HEK293 (cell line): ENCODE measurements around the gene ZNF529.
A peak's percentile ranks its signal among the peaks of the same experiment; 100 is the strongest.

Source experiments
- CTCF ChIA-PET: fragments of 350-600 bp; formaldehyde crosslinking; extraction: SDS; loops from one replicate; lab custom pipeline; 2021; ENCODE audit warnings: antibody characterized with exemption; lab: Yijun Ruan, JAX
- POLR2A ChIA-PET: fragments of 300-600 bp; formaldehyde crosslinking; extraction: SDS; loops from one replicate; lab custom pipeline; 2020; ENCODE audit warnings: antibody characterized with exemption, inconsistent platforms; lab: Yijun Ruan, JAX
- H3K27ac ChIP-seq: fragments of 200-500 bp; sonication (Bioruptor generic); 2 replicates; pipeline ENCODE4 v1.5.1; 2014; ENCODE audit warnings: low read depth, low read length, control low read depth, inconsistent platforms; ENCODE audit errors: extremely low read depth
- H3K36me3 ChIP-seq, 2 experiments: fragments of 200-500 bp in 1 of 2; sonication (Bioruptor generic) in 1 of 2; 1 replicate in 1 of 2; 2 replicates in 1 of 2; pipeline ENCODE4 v1.5.1; 2014 to 2017; ENCODE audit warnings: inconsistent platforms in 2 of 2, low read length in 2 of 2; ENCODE audit not compliant: control insufficient read depth in 2 of 2, insufficient read depth in 1 of 2
- H3K4me1 ChIP-seq: fragments of 200-500 bp; sonication (Bioruptor generic); 2 replicates; pipeline ENCODE4 v1.5.1; 2014; ENCODE audit warnings: mild to moderate bottlenecking, low read length, inconsistent platforms; ENCODE audit not compliant: control insufficient read depth, insufficient read depth
- H3K4me3 ChIP-seq: 2 replicates; pipeline ENCODE4 v1.5.1; 2011; ENCODE audit warnings: low read depth, mild to moderate bottlenecking, control low read depth, low read length, moderate library complexity
- H3K9me3 ChIP-seq: fragments of 200-500 bp; sonication (Bioruptor generic); 2 replicates; pipeline ENCODE4 v1.5.1; 2014; ENCODE audit warnings: low read depth, low read length, inconsistent platforms; ENCODE audit not compliant: control insufficient read depth, insufficient read depth
- ATF2 ChIP-seq: fragments of 450-650 bp; formaldehyde crosslinking; IDR thresholded peaks from 2 replicates; pipeline ENCODE4 v1.5.1; 2016; ENCODE audit warnings: missing biosample characterization, missing genetic modification characterization, low read depth
- REST ChIP-seq: fragments of 450-650 bp; formaldehyde crosslinking; IDR thresholded peaks from 2 replicates; pipeline ENCODE4 v1.5.1; 2016; ENCODE audit warnings: missing biosample characterization, missing genetic modification characterization
- SALL2 ChIP-seq: fragments of 450-650 bp; formaldehyde crosslinking; IDR thresholded peaks from 2 replicates; pipeline ENCODE4 v1.5.0; 2017; ENCODE audit warnings: missing biosample characterization, mild to moderate bottlenecking, missing genetic modification characterization, borderline replicate concordance
- SP2 ChIP-seq: fragments of 450-650 bp; formaldehyde crosslinking; IDR thresholded peaks from 2 replicates; pipeline ENCODE4 v1.5.1; 2016; ENCODE audit warnings: missing biosample characterization, missing genetic modification characterization
- TCF7L2 ChIP-seq: IDR thresholded peaks from 2 replicates; pipeline ENCODE4 v1.6.1; 2011; ENCODE audit warnings: low read depth, mild to moderate bottlenecking, inconsistent platforms, low read length, moderate library complexity, borderline replicate concordance
- ZBTB11 ChIP-seq: fragments of 450-650 bp; formaldehyde crosslinking; conservative IDR thresholded peaks from 2 replicates; pipeline ENCODE4 v1.5.1; 2016; ENCODE audit warnings: low read depth, missing biosample characterization, missing genetic modification characterization
- ZNF112 ChIP-seq: fragments of 450-650 bp; formaldehyde crosslinking; IDR thresholded peaks from 2 replicates; pipeline ENCODE4 v1.5.0; 2017; ENCODE audit warnings: missing biosample characterization, missing genetic modification characterization
- ZNF121 ChIP-seq: fragments of 450-650 bp; formaldehyde crosslinking; IDR thresholded peaks from 2 replicates; pipeline ENCODE4 v1.5.1; 2016; ENCODE audit warnings: missing biosample characterization, missing genetic modification characterization
- ZNF146 ChIP-seq: fragments of 450-650 bp; formaldehyde crosslinking; IDR thresholded peaks from 2 replicates; pipeline ENCODE4 v1.5.1; 2016; ENCODE audit warnings: missing biosample characterization, missing genetic modification characterization
- ZNF19 ChIP-seq: fragments of 450-650 bp; formaldehyde crosslinking; IDR thresholded peaks from 2 replicates; pipeline ENCODE4; 2016; ENCODE audit warnings: missing biosample characterization, missing genetic modification characterization, low read depth
- ZNF202 ChIP-seq: fragments of 450-650 bp; formaldehyde crosslinking; IDR thresholded peaks from 2 replicates; pipeline ENCODE4 v1.5.1; 2016; ENCODE audit warnings: missing biosample characterization, missing genetic modification characterization, borderline replicate concordance
- ZNF26 ChIP-seq: fragments of 450-650 bp; formaldehyde crosslinking; IDR thresholded peaks from 2 replicates; pipeline ENCODE4 v1.5.1; 2016; ENCODE audit warnings: missing biosample characterization, missing genetic modification characterization
- ZNF274 ChIP-seq, 2 experiments: fragments of 200-500 bp in 1 of 2; fragments of 450-650 bp in 1 of 2; sonication (Bioruptor generic) in 1 of 2; formaldehyde crosslinking in 1 of 2; IDR thresholded peaks; 2 replicates each; pipeline versions ENCODE4 v1.5.1 to v1.6.1; 2014 to 2016; ENCODE audit warnings: borderline replicate concordance in 1 of 2, inconsistent platforms in 1 of 2, low read length in 1 of 2, missing biosample characterization in 1 of 2, missing genetic modification characterization in 1 of 2
- ZNF394 ChIP-seq: fragments of 450-650 bp; formaldehyde crosslinking; IDR thresholded peaks from 2 replicates; pipeline ENCODE4 v1.5.1; 2016; ENCODE audit warnings: missing biosample characterization, missing genetic modification characterization, mild to moderate bottlenecking, moderate library complexity, borderline replicate concordance
- ZNF555 ChIP-seq: fragments of 450-650 bp; formaldehyde crosslinking; conservative IDR thresholded peaks from 2 replicates; pipeline ENCODE4 v1.5.1; 2017; ENCODE audit warnings: missing biosample characterization, mild to moderate bottlenecking, missing genetic modification characterization, inconsistent platforms
- ZNF701 ChIP-seq: fragments of 450-650 bp; formaldehyde crosslinking; IDR thresholded peaks from 2 replicates; pipeline ENCODE4 v1.5.1; 2016; ENCODE audit warnings: missing biosample characterization, missing genetic modification characterization
- ZNF76 ChIP-seq: fragments of 450-650 bp; formaldehyde crosslinking; IDR thresholded peaks from 2 replicates; pipeline ENCODE4; 2016; ENCODE audit warnings: low read depth, missing biosample characterization, missing genetic modification characterization, borderline replicate concordance
- ZNF776 ChIP-seq: fragments of 450-650 bp; formaldehyde crosslinking; IDR thresholded peaks from 2 replicates; pipeline ENCODE4 v1.5.0; 2017; ENCODE audit warnings: missing biosample characterization, missing genetic modification characterization, borderline replicate concordance
- ZNF791 ChIP-seq: fragments of 450-650 bp; formaldehyde crosslinking; IDR thresholded peaks from 2 replicates; pipeline ENCODE4 v1.5.1; 2016; ENCODE audit warnings: missing biosample characterization, missing genetic modification characterization
- TF ChIP-seq, protein P1 (sequence below): fragments of 450-650 bp; formaldehyde crosslinking; IDR thresholded peaks from 2 replicates; pipeline ENCODE4 v1.5.1; 2016; ENCODE audit warnings: missing biosample characterization, missing genetic modification characterization
- TF ChIP-seq, protein P2 (sequence below): fragments of 450-650 bp; formaldehyde crosslinking; optimal IDR thresholded peaks from 2 replicates; pipeline ENCODE3; 2016; ENCODE audit warnings: missing biosample characterization, mild to moderate bottlenecking, missing genetic modification characterization

ZNF529 gene

GRCh38 chr19:36605877-36606478 lies 32.9 kb upstream of the ZNF529 start (continued):
- 0 out of 2 replicates have a peak, but pooled peaks have one; percentile 52 for TF ChIP-seq REST (tag by site-specific recombination)
- TF ChIP-seq ZNF146 (tag by site-specific recombination) = peak; percentile 52; the same call in 1 of the 2 replicates
- no peak for TF ChIP-seq TCF7L2
- TF ChIP-seq ZNF19 (tag by site-specific recombination) = no peak
- no peak for TF ChIP-seq ZNF791 (tag by site-specific recombination)
- no peak for TF ChIP-seq ZNF76 (tag by site-specific recombination)
- TF ChIP-seq ZBTB11 = no peak
- TF ChIP-seq SP2 (tag by site-specific recombination) = no peak
- TF ChIP-seq SALL2 = no peak
- TF ChIP-seq ZNF555 (tag by site-specific recombination) = no peak
- TF ChIP-seq, protein P1, sequence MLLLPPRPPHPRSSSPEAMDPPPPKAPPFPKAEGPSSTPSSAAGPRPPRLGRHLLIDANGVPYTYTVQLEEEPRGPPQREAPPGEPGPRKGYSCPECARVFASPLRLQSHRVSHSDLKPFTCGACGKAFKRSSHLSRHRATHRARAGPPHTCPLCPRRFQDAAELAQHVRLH = no peak

GRCh38 chr19:36605101-36605876 lies 32.2 kb upstream of the ZNF529 start, which contains the start of gene ZNF382:
Gene ZNF382, plus strand, starts transcription at chr19:36605313. Its CDS starts 4,602 bp downstream, at chr19:36609915.
- POLR2A ChIA-PET = interaction anchor here (0.5 to 2.8 kb wide), 24 partner anchors 9 to 1423 kb away, joined by 3 to 45 read pairs (median 4); partner anchors contain the start of genes ZNF146, ZNF260, ZNF345 and ZNF383
- Histone ChIP-seq H3K4me1 (peaks cover 6% of the 10 kb centered on the region), H3K4me3 (peak within 1 kb of the TSS; percentile 57), H3K9me3 (peaks cover 19% of the 10 kb centered on the region), H3K27ac (peak within 1 kb of the TSS; percentile 98), H3K36me3 (peaks cover 32 to 62% of the 10 kb centered on the region in 2 experiments)
- CTCF ChIA-PET = interaction anchor here (0.6 kb wide), 1 partner anchor 722 kb away, joined by 3 read pairs; no protein-coding TSS in a partner anchor
- TF ChIP-seq ZNF776 (tag by site-specific recombination) = no peak
- TF ChIP-seq, protein P2, sequence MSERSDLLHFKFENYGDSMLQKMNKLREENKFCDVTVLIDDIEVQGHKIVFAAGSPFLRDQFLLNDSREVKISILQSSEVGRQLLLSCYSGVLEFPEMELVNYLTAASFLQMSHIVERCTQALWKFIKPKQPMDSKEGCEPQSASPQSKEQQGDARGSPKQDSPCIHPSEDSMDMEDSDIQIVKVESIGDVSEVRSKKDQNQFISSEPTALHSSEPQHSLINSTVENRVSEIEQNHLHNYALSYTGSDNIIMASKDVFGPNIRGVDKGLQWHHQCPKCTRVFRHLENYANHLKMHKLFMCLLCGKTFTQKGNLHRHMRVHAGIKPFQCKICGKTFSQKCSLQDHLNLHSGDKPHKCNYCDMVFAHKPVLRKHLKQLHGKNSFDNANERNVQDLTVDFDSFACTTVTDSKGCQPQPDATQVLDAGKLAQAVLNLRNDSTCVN (tag by site-specific recombination) = peak; percentile 99
- TF ChIP-seq ZNF202 (tag by site-specific recombination) = no peak
- 0 out of 2 replicates have a peak, but pooled peaks have one; percentile 8 for TF ChIP-seq ZNF394 (tag by site-specific recombination)
- TF ChIP-seq ZNF274 (IDR thresholded peaks at IDR 0.05; ENCODE audit: low read length) = no peak
- no peak for TF ChIP-seq ZNF274 (tag by site-specific recombination; IDR thresholded peaks at IDR 0.05; ENCODE audit: borderline replicate concordance)
- TF ChIP-seq ZNF121 = no peak; the same call in 1 of the 2 replicates
- no peak for TF ChIP-seq ZNF112
- TF ChIP-seq ZNF26 (tag by site-specific recombination) = no peak
- TF ChIP-seq ATF2 = no peak
- 0 out of 2 replicates have a peak, but pooled peaks have one; percentile 83 for TF ChIP-seq ZNF701
